AG20443 (cell line): Measurements from ENCODE around the gene MAP2K5.

Experiments used
- DNase-seq: peaks from one replicate; pipeline ENCODE4 v3.0.0; 2012; ENCODE audit warnings: low spot score, mixed read lengths

The MAP2K5 gene

DNA sequence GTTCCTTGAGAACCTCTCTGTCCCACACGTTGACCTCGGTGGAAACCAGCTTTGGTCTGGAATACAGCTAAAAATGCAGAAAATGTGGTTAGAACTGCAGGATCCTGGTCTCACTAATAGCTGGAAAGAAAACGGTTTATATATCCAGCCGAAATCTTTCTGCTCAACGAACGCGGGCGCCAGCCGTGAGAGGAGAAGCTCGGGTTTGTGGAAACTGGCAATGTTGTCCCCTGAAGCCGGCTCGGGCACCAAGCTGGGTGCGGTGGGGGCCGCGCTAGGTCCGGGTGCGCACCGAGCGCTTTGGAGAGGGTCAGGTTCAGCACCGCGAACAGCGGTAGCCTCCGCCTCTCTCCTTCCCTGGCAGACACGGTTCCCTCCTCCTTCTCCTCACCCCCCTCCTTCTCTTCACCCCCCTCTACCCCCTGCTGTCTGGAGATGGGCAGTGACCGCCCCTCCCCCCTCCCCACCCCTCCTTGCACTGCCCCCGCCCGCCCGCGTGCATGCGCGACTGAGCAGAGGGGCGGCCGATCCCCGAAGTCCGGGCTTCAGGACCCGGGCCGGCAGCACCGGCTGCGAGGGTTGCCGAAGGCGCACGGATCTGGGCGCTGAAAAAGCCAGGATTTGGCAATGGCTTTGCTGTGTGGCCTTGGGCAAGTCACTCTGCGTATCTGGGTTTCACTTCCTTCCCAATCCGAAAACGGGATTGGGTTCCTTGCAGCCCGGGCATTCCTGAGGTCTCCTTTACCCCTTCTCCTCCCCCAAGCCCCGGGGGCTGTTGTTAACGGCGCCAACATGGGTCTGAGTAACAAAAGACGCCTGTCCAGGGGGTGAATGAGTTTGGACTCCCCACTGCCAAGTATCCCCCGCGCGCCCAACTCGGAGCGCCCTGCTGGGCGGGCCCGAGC lies 282.7 kb downstream of the MAP2K5 start, which contains the start of gene SKOR1:
Gene SKOR1 (plus strand): TSS at position 534 of the 905 bp plus-strand sequence. CDS start 94 bp downstream, at position 628.
- peak; percentile 76 for DNase-seq

DNA sequence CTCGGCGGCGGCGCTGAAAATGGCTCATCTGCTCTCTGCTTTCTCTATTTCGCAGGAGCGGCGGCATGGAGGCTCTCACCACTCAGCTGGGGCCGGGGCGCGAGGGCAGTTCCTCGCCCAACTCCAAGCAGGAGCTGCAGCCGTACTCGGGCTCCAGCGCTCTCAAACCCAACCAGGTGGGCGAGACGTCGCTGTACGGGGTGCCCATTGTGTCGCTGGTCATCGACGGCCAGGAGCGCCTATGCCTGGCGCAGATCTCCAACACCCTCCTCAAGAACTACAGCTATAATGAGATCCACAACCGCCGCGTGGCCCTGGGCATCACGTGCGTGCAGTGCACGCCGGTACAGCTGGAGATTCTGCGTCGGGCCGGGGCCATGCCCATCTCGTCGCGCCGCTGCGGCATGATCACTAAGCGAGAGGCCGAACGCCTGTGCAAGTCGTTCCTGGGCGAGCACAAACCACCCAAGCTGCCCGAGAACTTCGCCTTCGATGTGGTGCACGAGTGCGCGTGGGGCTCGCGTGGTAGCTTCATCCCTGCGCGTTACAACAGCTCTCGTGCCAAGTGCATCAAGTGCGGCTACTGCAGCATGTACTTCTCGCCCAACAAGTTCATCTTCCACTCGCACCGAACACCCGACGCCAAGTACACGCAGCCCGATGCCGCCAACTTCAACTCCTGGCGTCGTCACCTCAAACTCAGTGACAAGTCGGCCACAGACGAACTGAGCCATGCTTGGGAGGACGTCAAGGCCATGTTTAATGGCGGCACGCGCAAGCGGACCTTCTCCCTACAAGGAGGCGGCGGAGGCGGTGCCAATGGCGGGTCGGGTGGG lies 283.6 kb downstream of the MAP2K5 start:
- DNase-seq, result no peak

DNA sequence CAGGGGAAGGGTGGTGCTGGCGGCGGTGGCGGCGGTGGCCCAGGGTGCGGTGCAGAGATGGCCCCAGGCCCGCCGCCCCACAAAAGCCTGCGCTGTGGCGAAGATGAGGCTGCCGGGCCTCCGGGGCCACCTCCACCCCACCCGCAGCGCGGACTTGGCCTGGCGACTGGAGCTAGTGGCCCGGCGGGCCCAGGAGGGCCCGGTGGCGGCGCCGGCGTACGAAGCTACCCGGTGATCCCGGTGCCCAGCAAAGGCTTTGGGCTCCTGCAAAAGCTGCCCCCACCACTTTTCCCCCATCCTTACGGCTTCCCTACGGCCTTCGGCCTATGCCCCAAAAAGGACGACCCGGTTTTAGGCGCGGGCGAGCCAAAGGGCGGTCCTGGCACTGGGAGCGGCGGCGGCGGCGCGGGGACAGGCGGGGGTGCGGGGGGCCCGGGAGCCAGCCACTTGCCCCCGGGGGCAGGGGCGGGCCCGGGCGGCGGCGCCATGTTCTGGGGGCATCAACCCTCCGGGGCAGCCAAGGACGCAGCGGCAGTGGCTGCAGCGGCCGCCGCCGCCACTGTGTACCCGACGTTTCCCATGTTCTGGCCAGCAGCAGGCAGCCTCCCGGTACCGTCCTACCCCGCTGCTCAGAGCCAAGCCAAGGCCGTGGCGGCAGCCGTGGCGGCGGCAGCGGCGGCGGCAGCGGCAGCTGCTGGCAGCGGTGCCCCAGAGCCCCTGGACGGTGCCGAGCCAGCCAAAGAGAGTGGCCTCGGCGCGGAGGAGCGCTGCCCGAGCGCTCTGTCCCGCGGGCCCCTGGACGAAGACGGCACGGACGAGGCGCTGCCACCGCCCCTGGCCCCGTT lies 284.4 kb downstream of the MAP2K5 start:
- no peak for DNase-seq

DNA sequence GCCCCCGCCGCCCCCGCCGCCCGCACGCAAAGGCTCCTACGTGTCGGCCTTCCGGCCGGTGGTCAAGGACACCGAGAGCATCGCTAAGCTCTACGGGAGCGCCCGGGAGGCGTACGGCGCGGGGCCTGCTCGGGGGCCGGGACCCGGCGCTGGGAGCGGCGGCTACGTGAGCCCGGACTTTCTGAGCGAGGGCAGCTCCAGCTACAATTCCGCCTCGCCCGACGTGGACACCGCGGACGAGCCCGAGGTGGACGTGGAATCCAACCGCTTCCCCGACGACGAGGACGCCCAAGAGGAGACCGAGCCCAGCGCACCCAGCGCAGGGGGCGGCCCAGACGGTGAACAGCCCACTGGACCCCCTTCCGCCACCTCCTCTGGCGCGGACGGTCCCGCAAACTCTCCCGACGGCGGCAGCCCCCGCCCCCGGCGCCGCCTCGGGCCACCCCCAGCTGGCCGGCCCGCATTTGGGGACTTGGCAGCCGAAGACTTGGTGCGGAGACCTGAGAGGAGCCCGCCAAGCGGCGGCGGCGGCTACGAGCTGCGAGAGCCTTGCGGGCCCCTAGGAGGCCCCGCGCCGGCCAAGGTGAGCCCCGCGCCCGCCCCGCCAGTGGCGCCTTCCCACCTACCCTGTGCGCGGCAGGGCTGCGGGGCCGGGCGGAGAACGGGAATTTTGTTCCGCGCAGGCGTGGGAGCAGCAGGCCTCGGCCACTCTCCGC lies 285.2 kb downstream of the MAP2K5 start:
- DNase-seq, result no peak

DNA sequence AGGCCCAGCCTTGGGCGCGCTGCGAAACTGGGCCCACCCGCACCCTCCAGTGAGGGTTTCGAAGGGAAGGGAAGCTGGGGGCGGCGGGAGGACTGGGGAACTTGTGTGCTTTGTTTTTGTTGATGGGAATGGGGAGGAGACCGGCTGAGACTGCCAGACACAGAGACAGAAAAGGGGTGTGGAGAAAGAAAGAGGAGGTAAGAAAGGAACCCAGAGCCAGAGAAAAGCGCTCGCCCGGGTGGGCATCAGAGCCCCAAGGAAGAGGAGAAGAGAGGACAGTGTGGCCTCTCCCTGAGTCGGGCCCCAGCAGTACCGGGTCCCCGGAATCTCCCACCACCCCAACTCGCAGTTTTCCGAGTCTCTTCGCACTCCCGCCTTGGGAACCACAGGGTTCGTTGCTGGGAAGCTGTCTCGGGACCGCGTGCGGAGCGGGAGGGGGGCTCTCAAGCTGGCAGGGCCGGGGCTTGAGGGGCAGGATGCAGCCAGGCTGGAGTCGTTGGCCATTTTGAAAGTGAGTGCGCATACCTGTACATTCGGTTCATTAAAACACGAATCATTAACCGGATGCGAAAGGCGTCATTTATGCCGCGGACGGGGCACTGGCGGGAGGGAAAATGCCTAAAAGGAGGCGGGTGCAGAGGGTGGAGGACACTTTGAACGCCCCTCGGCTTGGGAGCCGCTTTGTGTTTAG lies 285.9 kb downstream of the MAP2K5 start:
- no peak for DNase-seq

DNA sequence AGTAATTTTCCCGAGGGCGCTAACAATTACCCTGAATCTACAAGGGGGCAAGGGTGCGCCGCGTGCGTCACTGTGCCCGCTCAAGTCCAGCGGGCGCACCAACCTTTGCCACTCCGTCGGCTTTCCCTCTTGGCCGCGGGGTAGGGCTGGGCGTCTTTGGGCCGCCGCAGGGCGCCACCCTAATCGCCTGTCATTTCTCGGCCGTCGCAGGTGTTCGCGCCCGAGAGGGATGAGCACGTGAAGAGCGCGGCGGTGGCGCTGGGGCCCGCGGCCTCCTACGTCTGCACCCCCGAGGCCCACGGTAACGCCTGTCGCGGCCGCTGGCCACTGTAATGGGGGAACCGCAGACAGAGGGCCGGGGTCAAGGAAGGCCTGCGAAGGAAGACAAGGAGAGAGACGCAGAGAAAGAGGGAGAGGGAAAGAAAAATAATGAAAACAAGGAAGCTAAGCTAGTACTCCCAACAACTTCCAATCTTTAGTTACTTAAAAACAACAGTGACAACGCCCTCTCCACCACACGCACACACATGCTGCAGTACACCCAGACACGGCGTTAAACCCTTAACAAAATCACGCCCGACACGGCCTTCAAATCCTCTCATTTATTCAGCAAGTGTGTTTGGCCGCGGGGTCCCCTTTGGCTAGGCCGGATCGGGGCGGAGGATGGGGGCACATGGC lies 286.6 kb downstream of the MAP2K5 start:
- no peak for DNase-seq

DNA sequence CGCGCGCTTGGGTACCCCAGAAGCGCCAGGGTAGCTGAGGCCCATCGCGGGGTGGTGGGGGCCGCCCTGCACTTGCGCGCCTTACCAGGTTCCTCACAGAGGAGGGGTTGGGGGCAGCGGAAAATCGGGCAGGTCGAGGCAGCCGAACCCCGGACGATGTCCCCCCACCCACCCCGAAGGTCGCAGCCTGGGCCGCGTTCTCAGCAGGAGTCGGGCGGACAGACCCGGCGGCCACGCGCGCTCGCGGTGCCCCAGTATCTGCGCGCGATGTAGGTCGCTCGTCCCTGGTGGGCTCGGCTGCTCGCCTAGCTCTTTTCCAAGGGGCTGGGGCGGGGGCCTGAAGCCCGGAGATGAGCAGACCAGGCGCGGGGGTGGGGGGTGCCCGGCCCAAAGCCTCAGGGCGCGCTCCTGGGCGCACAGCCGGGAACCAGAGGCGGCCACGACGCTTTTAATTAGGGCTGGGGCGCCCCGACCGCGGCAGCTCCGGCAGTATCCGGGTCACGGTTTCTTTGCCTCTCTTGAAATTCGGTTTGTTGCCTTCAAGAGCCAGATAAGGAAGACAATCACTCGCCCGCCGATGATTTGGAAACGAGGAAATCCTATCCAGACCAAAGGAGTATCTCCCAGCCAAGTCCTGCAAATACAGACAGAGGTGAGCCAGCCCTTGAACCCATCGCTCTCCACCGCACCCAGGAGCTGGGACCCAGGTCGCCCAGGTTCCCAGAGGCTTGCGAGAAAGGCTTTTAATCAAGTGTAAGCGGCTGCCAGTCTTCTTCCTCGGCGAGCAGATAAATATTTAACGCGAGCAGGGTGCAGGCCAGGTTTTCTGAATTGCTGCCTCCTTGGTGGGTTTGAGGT lies 287.4 kb downstream of the MAP2K5 start:
- no peak for DNase-seq

DNA sequence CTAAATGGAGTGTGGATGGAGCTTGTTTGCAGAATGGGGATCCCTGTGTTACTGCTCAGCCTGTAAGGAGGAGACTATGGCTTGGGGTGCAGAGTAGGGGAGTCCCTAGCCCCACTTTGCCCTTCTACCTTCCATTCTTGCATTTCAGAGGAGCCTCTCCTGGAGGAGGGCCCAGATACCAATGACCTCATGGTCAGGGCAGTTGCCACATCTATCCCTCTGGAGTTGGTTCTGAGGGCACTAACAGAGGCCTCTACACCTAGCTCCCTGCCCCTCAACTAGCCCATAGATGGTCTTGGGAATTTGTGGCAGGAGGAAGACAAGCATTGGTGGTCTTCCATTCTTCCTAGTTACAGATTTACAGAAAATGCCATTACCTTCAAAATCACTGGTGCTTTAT lies 288.9 kb downstream of the MAP2K5 start:
- DNase-seq, result no peak

DNA sequence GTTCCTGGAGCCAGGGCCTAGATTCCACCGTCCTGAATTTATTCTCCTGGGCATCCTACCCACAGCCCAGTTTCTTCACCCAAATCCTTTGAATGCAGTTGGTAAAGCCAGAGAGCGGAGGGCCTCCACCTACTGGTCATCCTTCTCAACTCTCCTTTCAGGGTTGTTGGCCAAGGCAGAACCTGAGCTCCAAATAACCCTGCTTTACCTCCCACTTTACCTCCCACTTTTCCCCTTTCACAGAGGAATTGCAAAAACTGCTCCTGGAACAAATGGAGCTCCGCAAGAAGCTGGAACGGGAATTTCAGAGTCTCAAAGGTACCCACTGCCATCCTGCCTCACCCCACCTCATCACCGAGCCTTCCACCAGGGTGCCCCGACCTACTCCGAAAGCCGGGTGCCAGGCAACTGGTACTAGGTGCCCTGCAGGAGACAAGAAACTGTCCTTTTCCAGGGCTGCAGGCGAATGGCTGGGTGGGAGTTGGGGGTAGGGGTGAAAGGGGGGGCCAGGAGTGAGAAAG lies 289.6 kb downstream of the MAP2K5 start:
- no peak for DNase-seq

DNA sequence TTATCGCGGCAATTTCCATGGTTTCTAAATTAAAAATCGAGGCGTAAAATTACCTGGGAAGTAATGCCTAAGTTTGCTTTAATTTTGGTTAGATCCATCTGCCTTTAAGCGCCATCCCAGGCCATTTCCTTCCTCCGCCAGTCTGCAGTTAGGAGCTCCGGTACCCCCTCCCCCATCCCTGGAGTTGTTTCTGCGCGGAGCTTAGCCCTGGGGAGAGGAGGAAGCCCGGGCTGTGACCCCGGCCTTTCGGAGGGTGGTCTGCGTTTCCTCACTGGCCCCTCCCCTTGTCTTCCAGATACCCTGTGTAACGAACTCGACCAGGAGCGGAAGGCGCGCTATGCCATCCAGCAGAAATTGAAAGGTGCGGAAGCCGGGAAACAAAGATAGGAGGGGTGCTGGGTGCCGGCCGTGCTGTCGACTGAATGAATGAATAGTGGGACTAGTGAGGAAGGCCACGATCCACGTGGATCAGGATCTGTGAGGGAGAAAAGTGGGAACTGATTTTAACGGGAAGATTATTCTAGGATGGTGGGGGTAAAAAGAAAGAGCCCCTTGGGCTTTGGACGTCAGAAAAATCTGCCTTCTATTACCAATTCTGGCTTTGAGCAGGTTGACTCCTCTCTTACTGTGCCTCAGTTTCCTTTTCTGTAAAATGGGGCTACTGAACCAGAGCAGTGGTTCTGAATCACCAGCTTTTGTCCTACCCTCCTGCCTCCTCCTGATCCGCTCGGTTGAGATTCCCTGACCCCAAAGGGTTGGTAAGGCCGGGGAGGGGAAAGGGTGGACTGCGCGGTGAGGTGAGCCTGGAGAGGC lies 290.6 kb downstream of the MAP2K5 start:
- peak; percentile 9 for DNase-seq

DNA sequence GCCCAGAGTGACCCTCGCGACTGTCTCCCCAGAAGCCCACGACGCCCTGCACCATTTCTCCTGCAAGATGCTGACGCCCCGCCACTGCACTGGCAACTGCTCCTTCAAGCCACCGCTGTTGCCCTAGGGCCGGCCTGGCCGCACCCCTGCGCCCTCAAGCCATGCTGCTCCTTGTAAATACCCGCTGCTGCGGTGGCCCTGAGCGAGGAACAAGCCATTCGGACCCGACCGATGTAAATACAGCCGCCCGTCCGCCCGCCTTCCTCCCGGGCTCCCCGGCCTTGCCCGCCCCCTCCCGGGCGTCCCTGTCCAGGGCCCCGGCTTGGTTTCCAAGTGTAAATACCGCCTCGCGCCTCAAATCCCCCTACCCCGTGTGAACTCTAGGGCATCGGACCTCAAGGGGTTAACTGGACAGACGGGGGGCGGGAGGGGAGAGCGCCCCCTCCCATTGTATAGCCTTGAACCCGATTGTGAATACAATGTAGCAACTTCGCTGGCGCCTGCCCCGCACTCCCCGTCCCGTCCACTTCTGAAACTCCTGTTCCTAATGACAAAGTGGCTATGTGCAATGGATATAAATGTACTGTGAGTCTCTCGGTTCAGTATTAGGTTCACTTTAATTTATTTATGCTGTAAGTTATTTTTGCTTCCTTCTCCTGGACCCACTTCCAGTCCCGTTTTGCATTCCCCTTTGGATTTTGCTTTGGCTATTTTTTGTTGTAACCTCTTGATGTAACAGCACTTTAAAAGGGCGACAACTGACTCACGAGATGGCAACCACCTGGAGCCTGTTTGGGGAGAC lies 291.4 kb downstream of the MAP2K5 start:
- DNase-seq, result peak; percentile 67

DNA sequence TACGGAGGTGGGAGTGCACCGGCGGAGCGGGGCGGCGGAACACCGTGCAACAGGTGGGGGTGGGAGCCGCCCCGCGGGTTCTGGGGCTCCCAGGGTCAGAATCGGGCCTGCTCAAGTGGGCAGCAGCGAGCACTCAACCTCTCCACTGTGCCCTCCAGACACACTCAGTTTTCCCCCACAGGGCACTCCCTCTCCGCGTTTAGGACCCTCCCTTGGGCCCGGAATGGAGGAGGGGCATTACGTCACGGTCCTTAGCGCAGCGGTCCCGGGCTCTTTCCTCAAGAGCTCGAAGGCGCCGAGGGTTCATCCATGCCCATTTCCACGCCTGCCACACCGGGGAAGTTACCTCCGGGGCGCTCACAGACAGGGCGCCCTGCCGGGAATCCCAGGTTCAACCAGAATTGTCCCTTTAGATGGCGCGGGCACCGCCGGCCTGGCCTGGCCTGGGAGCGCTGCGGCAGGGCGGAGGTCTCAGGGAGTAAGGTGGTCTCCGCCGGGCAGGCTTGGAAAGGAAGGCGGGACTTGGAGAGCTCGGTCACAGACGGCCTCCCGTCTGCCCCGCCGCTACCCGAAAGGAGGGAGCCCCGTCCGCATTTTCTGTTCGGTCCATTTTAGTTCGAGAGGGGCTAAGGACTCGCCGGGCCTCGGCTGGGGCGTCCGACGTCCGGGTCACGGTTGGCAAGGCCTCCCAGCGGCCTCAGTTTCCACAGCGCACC lies 292.2 kb downstream of the MAP2K5 start:
- peak; percentile 10 for DNase-seq

DNA sequence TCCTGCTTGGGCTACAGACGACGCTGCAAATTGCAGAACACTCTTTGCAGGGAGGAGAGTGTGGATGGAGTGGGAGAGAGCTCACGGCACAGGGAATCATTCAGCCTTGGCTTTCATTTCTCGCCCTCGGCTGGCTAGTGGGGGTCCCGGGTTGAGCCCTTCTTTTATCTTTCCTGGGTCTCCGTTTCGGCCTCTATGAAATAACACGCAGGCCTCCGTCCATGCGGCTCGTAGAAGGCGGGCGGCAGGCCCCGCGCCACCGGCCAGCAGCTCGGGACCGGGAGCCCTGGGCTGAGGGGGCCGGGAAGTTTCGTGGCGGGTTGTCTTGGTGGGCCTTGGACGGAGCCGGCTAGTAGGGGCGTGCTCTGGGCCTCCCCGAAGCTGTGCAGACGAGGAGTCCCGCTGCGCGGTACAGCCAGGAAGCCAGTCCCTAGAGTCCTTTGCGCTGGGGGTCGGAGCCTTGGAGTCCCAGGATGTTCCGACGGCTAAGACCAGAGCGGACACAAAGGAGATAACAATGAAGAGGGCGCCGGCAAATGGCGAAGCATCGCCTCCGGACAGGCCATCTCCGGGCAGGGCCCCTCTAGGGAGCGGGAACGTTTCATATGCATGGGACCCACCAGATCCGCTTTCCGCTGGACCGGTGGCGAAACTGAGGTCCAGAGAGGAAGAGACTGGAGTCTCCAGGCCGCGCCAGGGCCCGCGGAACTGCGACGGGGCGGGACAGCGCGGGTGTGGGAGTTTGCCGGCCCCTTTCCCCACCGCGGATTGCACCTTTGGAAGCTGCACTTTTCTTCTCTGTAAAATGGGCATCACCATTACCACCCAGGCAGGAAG lies 293.0 kb downstream of the MAP2K5 start:
- peak; percentile 13 for DNase-seq

DNA sequence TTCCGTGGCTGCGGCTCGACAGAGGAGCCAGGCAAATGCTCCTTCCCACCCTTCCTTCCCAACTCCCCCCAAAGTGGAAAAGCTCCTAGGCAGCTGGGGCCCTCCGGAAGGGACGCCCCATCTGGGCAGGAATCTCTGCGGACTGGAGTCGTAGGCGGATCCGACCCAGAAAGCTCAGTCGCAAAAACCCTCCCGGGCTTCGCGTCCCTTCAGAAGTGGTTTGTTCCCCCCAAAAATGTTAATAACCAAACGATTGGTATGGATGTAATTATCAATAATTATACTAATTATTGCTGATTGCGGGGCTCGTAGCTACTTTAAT lies 293.6 kb downstream of the MAP2K5 start:
- DNase-seq, result no peak

DNA sequence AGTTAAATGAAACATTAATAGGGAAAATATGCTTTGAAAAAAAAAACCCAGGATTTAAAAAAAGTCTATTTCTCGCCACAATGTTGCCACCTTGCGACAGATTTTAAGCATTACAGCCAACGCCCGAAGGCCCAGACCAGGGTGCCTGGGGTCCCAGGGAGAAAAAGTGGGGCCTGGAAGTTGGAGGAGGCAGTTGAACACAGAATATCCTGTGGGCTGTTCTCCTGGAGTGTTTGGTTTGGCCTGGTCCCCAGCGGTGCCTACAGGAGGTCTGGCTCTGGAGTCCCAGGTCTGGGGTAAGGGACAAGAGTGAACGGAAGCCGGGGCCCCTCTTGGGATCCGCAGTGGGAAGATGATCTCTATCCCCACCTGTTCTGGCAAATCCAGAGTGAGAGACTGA lies 294.0 kb downstream of the MAP2K5 start:
- DNase-seq, result no peak

DNA sequence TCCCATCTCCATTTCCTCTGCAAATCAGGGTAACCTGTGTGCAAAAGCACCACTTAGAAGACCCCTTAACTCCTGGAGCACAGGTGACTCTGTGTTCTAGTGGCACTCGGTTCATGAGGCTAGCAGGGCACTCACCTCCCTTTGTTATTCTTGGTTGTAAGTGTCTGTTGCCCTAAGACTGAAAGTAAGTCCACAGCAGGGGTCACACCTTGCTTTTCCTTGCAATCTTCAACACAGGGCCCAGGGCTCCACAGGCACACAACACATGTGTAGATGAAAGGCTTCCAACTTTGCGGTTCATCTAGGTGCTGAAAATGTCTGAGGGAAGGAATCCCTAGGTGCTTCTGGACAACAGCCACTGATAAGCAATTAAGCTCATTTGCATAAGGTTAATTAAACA lies 294.5 kb downstream of the MAP2K5 start:
- DNase-seq, result no peak
